CD14-positive monocyte (primary cell): Measurements from ENCODE around the gene MYO16. TPM values are rescaled to one million over a fixed set of nuclear protein-coding genes. Genes with fewer than 3 reads are reported as not detected.

Experiments used
- DNase-seq, 3 donors: peaks; one replicate each; pipeline ENCODE4 v3.0.0-alpha.2; 2011 to 2022
- H2AFZ ChIP-seq: 2 replicates; pipeline ENCODE4 v1.6.0; 2012; ENCODE audit warnings: mild to moderate bottlenecking, low read depth, low read length, inconsistent platforms; ENCODE audit not compliant: insufficient read depth, poor library complexity, severe bottlenecking
- H3K27ac ChIP-seq, 2 donors: 1 replicate in 1 of 2; 2 replicates in 1 of 2; pipeline ENCODE4 v1.5.1; 2012 to 2013; ENCODE audit warnings: low read length in 2 of 2, control low read depth in 1 of 2, inconsistent platforms in 1 of 2, low read depth in 1 of 2, mild to moderate bottlenecking in 1 of 2
- H3K27me3 ChIP-seq, 2 donors: one replicate each; pipeline versions ENCODE4 v1.6.0 to v1.6.1; 2011 to 2013; ENCODE audit warnings: low read length in 2 of 2; ENCODE audit not compliant: control insufficient read depth in 2 of 2, insufficient read depth in 2 of 2
- H3K36me3 ChIP-seq, 2 donors: replicated peaks in 1 of 2; 1 replicate in 1 of 2; 2 replicates in 1 of 2; pipeline versions ENCODE4 v1.5.1 to v1.6.1; 2012 to 2013; ENCODE audit warnings: low read length in 2 of 2, control low read depth in 1 of 2, inconsistent platforms in 1 of 2, mild to moderate bottlenecking in 1 of 2; ENCODE audit not compliant: insufficient read depth in 2 of 2, control insufficient read depth in 1 of 2
- H3K4me1 ChIP-seq, 2 donors: 1 replicate in 1 of 2; 2 replicates in 1 of 2; pipeline versions ENCODE4 v1.5.1 to v1.6.1; 2012 to 2013; ENCODE audit warnings: low read length in 2 of 2, control low read depth in 1 of 2, inconsistent platforms in 1 of 2, mild to moderate bottlenecking in 1 of 2, moderate library complexity in 1 of 2; ENCODE audit not compliant: insufficient read depth in 2 of 2, control insufficient read depth in 1 of 2
- H3K4me2 ChIP-seq: replicated peaks from 2 replicates; pipeline ENCODE3; 2012; ENCODE audit warnings: low read length, moderate library complexity, mild to moderate bottlenecking; ENCODE audit not compliant: poor library complexity, severe bottlenecking; ENCODE audit errors: extremely low read depth
- H3K4me3 ChIP-seq, 3 experiments: fragments of 200-600 bp in 1 of 3; sonication (generic) in 1 of 3; replicated peaks in 1 of 3; 1 replicate in 2 of 3; 2 replicates in 1 of 3; pipeline ENCODE4 v1.5.1; 2011 to 2013; ENCODE audit warnings: low read length in 3 of 3, mild to moderate bottlenecking in 3 of 3, control low read depth in 2 of 3, low read depth in 2 of 3, inconsistent platforms in 1 of 3, moderate library complexity in 1 of 3
- H3K79me2 ChIP-seq: 2 replicates; pipeline ENCODE4 v1.6.0; 2012; ENCODE audit warnings: mild to moderate bottlenecking, control low read depth, inconsistent platforms, low read length, moderate library complexity; ENCODE audit not compliant: insufficient read depth
- H3K9ac ChIP-seq: 2 replicates; pipeline ENCODE4 v1.6.0; 2017; ENCODE audit warnings: low read length, mild to moderate bottlenecking; ENCODE audit not compliant: insufficient read depth, poor library complexity, severe bottlenecking
- H3K9me3 ChIP-seq, 2 donors: replicated peaks in 1 of 2; 1 replicate in 1 of 2; 2 replicates in 1 of 2; pipeline versions ENCODE4 v1.5.1 to v1.6.1; 2012 to 2013; ENCODE audit warnings: low read length in 2 of 2, control low read depth in 1 of 2; ENCODE audit not compliant: control insufficient read depth in 1 of 2, insufficient read depth in 1 of 2
- H4K20me1 ChIP-seq: 2 replicates; pipeline ENCODE4 v1.6.0; 2012; ENCODE audit warnings: mild to moderate bottlenecking, low read length, control low read depth, moderate library complexity; ENCODE audit not compliant: insufficient read depth
- H3K27ac Mint-ChIP-seq, 7 donors: one replicate each; pipeline ENCODE4 v1.8.0; 2020; ENCODE audit warnings: mild to moderate bottlenecking in 7 of 7, mixed read lengths in 7 of 7, moderate library complexity in 6 of 7, inconsistent platforms in 2 of 7
- H3K27me3 Mint-ChIP-seq, 3 donors: one replicate each; pipeline ENCODE4 v1.8.0; 2021 to 2022; ENCODE audit warnings: low read depth in 3 of 3, mild to moderate bottlenecking in 3 of 3, mixed read lengths in 3 of 3, moderate library complexity in 3 of 3, inconsistent platforms in 1 of 3
- H3K36me3 Mint-ChIP-seq, 2 donors: one replicate each; pipeline ENCODE4 v1.8.0; 2020; ENCODE audit warnings: mixed read lengths in 2 of 2, inconsistent platforms in 1 of 2, mild to moderate bottlenecking in 1 of 2
- H3K4me1 Mint-ChIP-seq: one replicate; pipeline ENCODE4 v1.8.0; 2020; ENCODE audit warnings: mild to moderate bottlenecking, mixed read lengths
- H3K4me3 Mint-ChIP-seq, 2 donors: one replicate each; pipeline ENCODE4 v1.8.0; 2020; ENCODE audit warnings: mild to moderate bottlenecking in 2 of 2, mixed read lengths in 2 of 2, moderate library complexity in 1 of 2
- H3K9me3 Mint-ChIP-seq, 7 donors: one replicate each; pipeline ENCODE4 v1.8.0; 2020 to 2022; ENCODE audit warnings: mixed read lengths in 7 of 7, mild to moderate bottlenecking in 6 of 7, moderate library complexity in 6 of 7, inconsistent platforms in 2 of 7
- CTCF ChIP-seq: fragments of 200-600 bp; IDR thresholded peaks from one replicate; pipeline ENCODE4 v1.8.0; 2022; ENCODE audit warnings: antibody characterized with exemption, mild to moderate bottlenecking
- WGBS: methylation state at CpG from one replicate; pipeline ENCODE4 v1.1.5; 2013; ENCODE audit warnings: missing lambda C conversion rate; ENCODE audit not compliant: insufficient coverage; 5-methylcytosine and 5-hydroxymethylcytosine counted together
- intact Hi-C, 2 donors: fragments of 100-400 bp; cut with micrococcal nuclease; formaldehyde crosslinking; loops; one replicate each; pipeline versions ENCODE4 v1.15.0 to v1.15.1; 2023
- polyA plus RNA-seq, 3 donors: library from polyadenylated mRNA; depleted of rRNA in 1 of 3; unstranded in 2 of 3; stranded (reverse) in 1 of 3; fragments of 300-500 nt in 2 of 3; fragments of >200 nt in 1 of 3; fragmentation: Illumina TruSeq in 2 of 3; gene quantifications; 1 replicate in 2 of 3; 2 replicates in 1 of 3; pipeline ENCODE4 v1.2.3, GENCODE V29; 2012 to 2021

MYO16 gene
- polyA plus RNA-seq, 3 donors: not detected

GRCh38 chr13:108985166-108985565, 355.8 kb downstream of the MYO16 start:
- Histone ChIP-seq H3K9ac (no peak overlapping the region), H3K4me1 (no peaks in the 10 kb centered on the region), H3K4me3 (no peak overlapping the region), H2AFZ (no peak overlapping the region), H4K20me1 (no peaks in the 10 kb centered on the region), H3K27me3 (no peaks in the 10 kb centered on the region), H3K9me3 (no peaks in the 10 kb centered on the region), H3K36me3 (no peaks in the 10 kb centered on the region), H3K4me2 (no peak overlapping the region), H3K27ac (no peak overlapping the region), H3K79me2 (no peaks in the 10 kb centered on the region)
- H3K27ac Mint-ChIP-seq: no peak overlapping the region
- TF ChIP-seq CTCF: no peak
- WGBS: no CpG with 5 or more reads among the region's 10 CpGs
- DNase-seq: no peak
- peaks cover 3% of the 10 kb centered on the region for H3K4me1 Mint-ChIP-seq
- no peak overlapping the region for H3K4me3 Mint-ChIP-seq
- H3K27me3 Mint-ChIP-seq: peaks cover 0 to 2% (median 0%) of the 10 kb centered on the region in 3 donors
- H3K9me3 Mint-ChIP-seq: peaks cover 0 to 5% (median 0%) of the 10 kb centered on the region in 7 donors
- intact Hi-C loops: no loop called here
- H3K36me3 Mint-ChIP-seq: no peaks in the 10 kb centered on the region

- intact Hi-C loops: no loop called here
Observed at GRCh38 chr13:108987517-108987916, 358.1 kb downstream of the MYO16 start.

More at GRCh38 chr13:108987517-108987916, 358.1 kb downstream of the MYO16 start:
- Histone ChIP-seq H3K4me3 (no peak overlapping the region), H3K9ac (no peak overlapping the region), H3K36me3 (no peaks in the 10 kb centered on the region), H3K4me1 (no peaks in the 10 kb centered on the region), H2AFZ (no peak overlapping the region), H3K27ac (no peak overlapping the region), H3K27me3 (no peaks in the 10 kb centered on the region), H4K20me1 (no peaks in the 10 kb centered on the region), H3K4me2 (no peak overlapping the region), H3K79me2 (no peaks in the 10 kb centered on the region), H3K9me3 (no peaks in the 10 kb centered on the region)
- no peak for DNase-seq
- Mint-ChIP-seq H3K4me3 (no peak overlapping the region), H3K36me3 (no peaks in the 10 kb centered on the region), H3K9me3 (peaks cover 0 to 5% (median 0%) of the 10 kb centered on the region in 7 donors), H3K27ac (no peak overlapping the region), H3K4me1 (no peaks in the 10 kb centered on the region), H3K27me3 (peaks cover 0 to 2% (median 2%) of the 10 kb centered on the region in 3 donors)
- no peak for TF ChIP-seq CTCF
- 100% methylated on average over 2 of the region's 4 CpGs for WGBS
